GM12865 (cell line): ENCODE results near the gene SSH2.
A peak's percentile ranks its signal among the peaks of the same experiment; 100 is the strongest.
"Not testable (repeated sequence)": the region's sequence is repeated elsewhere in the genome, so short reads cannot be mapped to it uniquely, and the experiment has no call there.

Experiments
- DNase-seq: peaks from one replicate; pipeline ENCODE4 v3.0.0; 2010; ENCODE audit warnings: low read depth
- H3K4me3 ChIP-seq: 2 replicates; pipeline ENCODE4 v1.5.1; 2011; ENCODE audit warnings: mild to moderate bottlenecking, low read depth, low read length, control low read depth
- CTCF ChIP-seq: IDR thresholded peaks from 2 replicates; pipeline ENCODE4 v1.5.1; 2011; ENCODE audit warnings: low read length, control low read depth, low read depth, inconsistent platforms; ENCODE audit not compliant: insufficient read depth; ENCODE audit errors: missing control alignments

The SSH2 gene

DNA sequence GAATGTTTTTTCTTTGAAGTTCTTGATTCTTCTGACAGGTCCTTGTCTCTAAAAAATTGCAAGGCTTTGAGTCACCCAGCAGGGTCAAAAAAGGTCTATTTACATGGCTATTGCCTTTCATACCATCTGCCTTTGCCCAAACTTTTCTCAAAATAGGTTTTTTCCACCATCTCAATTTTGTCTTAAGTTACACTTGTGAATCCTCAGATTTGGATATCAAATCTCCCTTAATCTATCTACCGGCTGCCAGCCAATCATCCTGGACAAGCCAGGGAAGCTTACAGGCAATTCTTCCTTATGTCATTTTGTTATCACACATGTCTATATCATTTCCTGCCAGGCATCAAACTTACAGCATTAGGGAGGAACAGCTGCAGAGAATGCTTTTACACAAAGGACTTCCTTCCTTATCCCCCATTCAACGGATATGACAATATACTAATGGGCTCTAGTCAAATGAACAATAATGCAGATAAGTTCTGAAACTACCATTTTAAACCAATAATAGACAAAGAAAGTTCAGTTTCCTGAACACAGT is 203.2 kb downstream of the SSH2 start:
- peak overlapping the region; percentile 18; the same call in 1 of the 2 replicates for H3K4me3 ChIP-seq
- no peak for TF ChIP-seq CTCF
- peak; percentile 69 for DNase-seq

- not testable (repeated sequence) for DNase-seq, H3K4me3 ChIP-seq
Observed at GRCh38 chr17:29725408-29725807, 204.6 kb downstream of the SSH2 start.

DNA sequence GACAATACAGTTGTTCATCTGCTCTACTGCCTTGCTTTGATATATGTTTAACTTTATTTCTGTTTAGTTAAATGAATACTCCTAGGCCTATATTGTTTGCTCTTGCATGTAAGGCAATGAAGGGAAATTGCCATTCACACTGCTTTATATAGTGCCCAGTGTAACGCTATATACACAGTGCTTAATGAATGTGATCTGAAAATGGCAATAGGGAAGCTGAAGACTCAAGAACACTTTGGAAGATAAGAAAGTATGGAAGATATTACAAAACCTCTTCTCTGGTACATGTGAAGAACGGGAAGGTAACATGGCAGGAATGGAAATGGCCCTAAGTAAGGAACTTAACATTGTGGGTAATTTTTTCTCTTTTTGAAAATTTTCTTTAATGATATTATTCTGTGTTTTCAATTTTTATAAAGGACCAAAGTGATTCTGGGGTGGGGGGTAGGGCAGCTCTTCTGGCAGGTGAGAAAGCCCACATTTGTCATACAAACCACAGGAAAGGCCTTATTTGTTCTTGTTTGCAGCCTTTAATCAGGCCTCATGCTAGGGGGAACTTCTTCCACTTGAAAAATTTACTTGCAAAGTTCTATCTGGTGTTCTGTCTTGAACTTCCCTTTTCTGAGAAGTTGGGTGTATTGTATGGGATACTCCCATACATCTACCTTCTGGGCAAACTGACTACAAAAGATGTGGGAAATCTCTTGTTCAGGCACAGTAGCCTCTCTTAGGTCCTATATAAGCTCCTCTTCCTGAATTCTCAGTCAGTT is 206.6 kb downstream of the SSH2 start:
- no peak for TF ChIP-seq CTCF
- DNase-seq = peak; percentile 75
- H3K4me3 ChIP-seq = peak overlapping the region; percentile 28

GRCh38 chr17:29722411-29723198 is 207.4 kb downstream of the SSH2 start:
- peak; percentile 94 for DNase-seq
- no peak for TF ChIP-seq CTCF
- H3K4me3 ChIP-seq = peak overlapping the region; percentile 47

DNA sequence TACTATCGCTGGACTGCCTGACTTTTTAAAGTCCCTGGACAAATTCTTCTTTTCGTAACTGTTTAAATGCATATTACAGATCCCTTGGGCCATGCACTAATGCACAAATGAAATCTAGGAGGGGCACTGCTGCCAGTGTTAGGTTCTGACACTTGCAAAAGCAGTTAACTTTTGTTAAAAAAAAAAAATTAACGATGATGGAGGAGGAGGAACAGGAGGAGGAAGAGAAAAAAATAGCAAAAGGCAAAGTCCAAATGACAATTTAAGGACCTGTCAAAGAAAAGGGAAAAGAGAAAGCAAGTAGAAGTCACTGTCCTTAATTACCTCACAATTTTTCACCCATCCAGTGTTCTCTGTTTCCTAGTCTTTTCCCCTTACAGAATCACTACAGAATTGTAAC is 209.5 kb downstream of the SSH2 start:
- H3K4me3 ChIP-seq = no peak overlapping the region
- TF ChIP-seq CTCF = no peak

GRCh38 chr17:29719469-29719868 is 210.6 kb downstream of the SSH2 start:
- no peak for DNase-seq

More for the DNA sequence above, 209.5 kb downstream of the SSH2 start:
- no peak for DNase-seq

More at GRCh38 chr17:29719469-29719868, 210.6 kb downstream of the SSH2 start:
- no peak overlapping the region for H3K4me3 ChIP-seq
- TF ChIP-seq CTCF = no peak
